GM06990 (cell line): ENCODE measurements around the gene SPG11.

Experiments used
- DNase-seq: peaks from one replicate; pipeline ENCODE4 v3.0.0-alpha.2; 2011; ENCODE audit not compliant: insufficient read length; ENCODE audit errors: extremely low read depth
- H3K27me3 ChIP-seq: replicated peaks from 2 replicates; pipeline ENCODE4 v1.6.0; 2011; ENCODE audit warnings: low read length; ENCODE audit not compliant: control insufficient read depth, insufficient read depth
- H3K36me3 ChIP-seq: 2 replicates; pipeline ENCODE4 v1.5.1; 2011; ENCODE audit warnings: low read length; ENCODE audit not compliant: control insufficient read depth, insufficient read depth
- H3K4me3 ChIP-seq: replicated peaks from 2 replicates; pipeline ENCODE4 v1.5.1; 2011; ENCODE audit warnings: low read depth, mild to moderate bottlenecking, control low read depth, low read length
- CTCF ChIP-seq: IDR thresholded peaks from 2 replicates; pipeline ENCODE4 v1.5.1; 2011; ENCODE audit warnings: low read length, control low read depth, mild to moderate bottlenecking, inconsistent platforms; ENCODE audit not compliant: insufficient read depth, poor library complexity, severe bottlenecking

Gene SPG11

DNA sequence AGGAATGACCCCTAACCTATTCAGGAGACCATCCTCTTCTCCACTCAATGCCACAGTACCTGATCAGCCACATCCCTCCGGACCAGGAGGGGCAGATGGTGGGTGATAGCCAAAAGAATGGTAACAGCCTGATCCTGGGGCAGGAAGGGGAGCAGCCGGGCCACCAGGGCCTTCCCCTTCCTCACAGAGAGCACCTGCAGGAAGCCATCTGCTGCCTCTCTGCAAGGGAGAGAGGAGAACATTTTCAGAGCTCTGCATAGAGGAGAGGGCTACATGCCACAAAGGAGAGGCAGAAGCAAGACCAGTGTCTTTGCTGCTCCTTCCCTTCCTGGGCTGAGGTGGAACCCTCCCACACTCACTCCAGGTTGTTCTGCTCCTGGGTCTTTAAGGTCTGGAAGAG is 5.5 kb upstream of the SPG11 start:
- no peak for DNase-seq
- no peaks in the 10 kb centered on the region for H3K27me3 ChIP-seq
- no peak overlapping the region for H3K4me3 ChIP-seq
- no peak for TF ChIP-seq CTCF
- H3K36me3 ChIP-seq: no peaks in the 10 kb centered on the region

DNA sequence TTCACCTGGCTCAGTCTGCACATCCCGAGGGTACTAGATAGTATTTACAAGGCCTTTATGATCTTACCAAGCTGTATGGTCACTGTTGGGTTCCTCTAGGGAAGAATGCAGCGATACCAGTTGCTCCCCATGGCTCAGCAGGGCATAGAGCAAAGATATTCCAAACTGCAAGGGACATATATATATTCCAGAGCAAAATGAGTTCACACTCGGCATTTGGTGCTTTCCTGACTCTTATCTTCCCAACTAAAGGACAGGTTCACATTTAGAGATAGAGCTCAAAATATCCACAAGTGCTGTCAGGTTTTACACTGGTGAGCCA is 3.5 kb upstream of the SPG11 start:
- Histone ChIP-seq H3K36me3 (no peaks in the 10 kb centered on the region), H3K4me3 (no peak overlapping the region; the same call in 1 of the 2 replicates), H3K27me3 (no peaks in the 10 kb centered on the region)
- no peak for DNase-seq
- no peak for TF ChIP-seq CTCF

DNA sequence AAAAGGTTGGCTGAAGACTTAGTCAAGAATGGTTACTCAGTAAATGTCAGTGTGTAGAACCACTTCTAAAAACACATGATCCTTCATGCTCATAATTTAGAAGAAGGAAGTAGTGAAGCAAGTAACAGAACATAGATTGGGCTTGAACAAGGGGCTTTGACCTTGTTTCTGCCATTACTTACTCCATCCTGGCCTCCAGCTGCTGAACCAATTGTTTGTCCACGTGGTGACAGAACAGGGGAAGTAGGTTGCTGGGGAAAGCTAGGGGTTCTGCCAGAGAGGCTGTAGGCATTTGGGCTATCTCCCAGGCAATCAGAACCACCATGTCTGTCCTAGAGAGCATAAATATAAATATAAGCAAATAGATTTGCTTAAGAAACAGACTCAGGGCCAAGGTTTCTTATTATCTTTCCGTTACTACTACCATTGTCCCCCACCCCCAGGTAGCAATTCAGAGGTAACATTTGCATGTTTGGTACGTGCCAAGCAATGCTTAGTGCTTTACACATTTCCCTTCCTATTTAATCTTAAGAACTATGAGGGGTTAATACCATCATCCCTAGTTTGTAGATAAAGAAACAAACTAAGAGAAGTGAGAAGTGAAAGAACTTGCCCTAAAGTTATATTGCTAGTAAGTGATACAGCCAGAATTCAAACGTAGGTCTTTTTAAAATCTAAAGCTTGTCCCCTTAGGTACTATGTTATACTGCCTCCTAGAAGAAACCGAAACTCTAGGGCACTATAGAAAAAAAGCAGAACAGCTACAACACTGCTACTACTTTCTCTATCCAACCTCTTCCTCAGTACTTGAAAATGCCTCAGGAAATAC is 3.0 kb upstream of the SPG11 start:
- Histone ChIP-seq H3K27me3 (no peaks in the 10 kb centered on the region), H3K4me3 (peak overlapping the region; percentile 16), H3K36me3 (no peaks in the 10 kb centered on the region)
- DNase-seq: peak; percentile 49
- TF ChIP-seq CTCF: no peak

DNA sequence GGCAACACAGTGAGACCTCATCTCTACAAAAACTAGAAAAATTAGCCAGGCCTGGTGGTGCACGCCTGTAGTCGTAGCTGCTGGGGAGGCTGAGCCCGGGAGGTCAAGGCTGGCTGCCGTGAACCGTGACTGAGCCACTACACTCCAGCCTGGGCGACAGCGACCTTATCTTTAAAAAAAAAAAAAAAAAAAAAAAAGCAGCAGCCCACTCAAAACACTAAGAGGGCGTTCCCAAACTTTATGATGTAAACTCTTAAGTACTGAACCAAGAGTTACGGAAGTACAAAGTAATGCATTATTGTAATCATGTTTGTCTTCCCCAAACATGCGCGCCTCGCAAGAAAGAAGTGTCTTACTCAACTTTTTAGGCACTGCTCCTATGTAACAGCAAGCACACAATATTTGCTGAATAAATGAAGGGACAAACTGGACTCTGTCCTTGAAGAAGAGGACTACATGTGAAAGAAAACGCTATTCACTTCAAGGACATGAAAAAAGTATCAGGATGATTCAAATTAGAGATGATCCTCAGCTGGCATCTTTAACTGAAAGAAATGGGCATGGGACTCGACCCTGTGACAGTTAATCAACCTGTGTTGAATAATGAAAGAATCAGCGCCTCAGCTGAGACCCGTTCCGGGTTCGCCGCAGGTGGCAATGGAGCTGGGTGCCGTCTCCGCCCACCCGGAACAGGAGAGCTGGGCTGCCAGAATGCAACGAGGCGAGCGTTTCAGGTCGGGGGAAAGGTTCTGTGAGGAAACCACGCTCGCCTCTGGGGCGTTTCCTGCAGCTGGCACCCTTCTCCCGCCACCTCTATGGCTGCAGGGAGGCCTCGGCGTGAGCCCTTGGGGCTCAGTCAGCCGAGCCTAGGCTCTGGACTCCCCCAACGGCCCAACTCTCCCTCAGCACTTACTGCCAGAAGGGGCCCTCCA is 718 bp downstream of the SPG11 start:
- Histone ChIP-seq H3K36me3 (no peaks in the 10 kb centered on the region), H3K4me3 (peak overlapping the region; percentile 84), H3K27me3 (no peaks in the 10 kb centered on the region)
- TF ChIP-seq CTCF: no peak
- peak; percentile 85 for DNase-seq

GRCh38 chr15:44661576-44661975 is 1.9 kb downstream of the SPG11 start:
- no peaks in the 10 kb centered on the region for H3K27me3 ChIP-seq
- TF ChIP-seq CTCF: no peak
- DNase-seq: no peak
- peaks cover 1% of the 10 kb centered on the region; the same call in 1 of the 2 replicates for H3K36me3 ChIP-seq
- peak overlapping the region; percentile 84; the same call in 1 of the 2 replicates for H3K4me3 ChIP-seq
